Kidney epithelial cell (primary cell): ENCODE data around the gene SLC38A3. TPM values are rescaled to one million over a fixed set of nuclear protein-coding genes. Genes with fewer than 3 reads are reported as not detected.
"Not testable (repeated sequence)": the region's sequence is repeated elsewhere in the genome, so short reads cannot be mapped to it uniquely, and the experiment has no call there.

Experiments used
- DNase-seq: peaks from one replicate; pipeline ENCODE4 v3.0.0-alpha.2; 2010; ENCODE audit warnings: low read depth
- H3K27me3 ChIP-seq: 2 replicates; pipeline ENCODE4 v1.6.0; 2011; ENCODE audit warnings: low read length; ENCODE audit not compliant: control insufficient read depth, insufficient read depth
- H3K36me3 ChIP-seq: 2 replicates; pipeline ENCODE4 v1.5.1; 2011; ENCODE audit warnings: low read length; ENCODE audit not compliant: control insufficient read depth, insufficient read depth
- H3K4me3 ChIP-seq: 2 replicates; pipeline ENCODE4 v1.5.1; 2011; ENCODE audit warnings: low read depth, mild to moderate bottlenecking, control low read depth, low read length
- CTCF ChIP-seq: IDR thresholded peaks from 2 replicates; pipeline ENCODE4 v1.5.1; 2011; ENCODE audit warnings: mild to moderate bottlenecking, moderate library complexity, low read length, control low read depth, inconsistent platforms; ENCODE audit not compliant: insufficient read depth, poor library complexity, severe bottlenecking
- total RNA-seq: library from RNA; depleted of rRNA; stranded (reverse); fragments of >200 nt; gene quantifications from 2 replicates; pipeline ENCODE4 v1.2.3, GENCODE V29; 2015

Gene SLC38A3
- total RNA-seq, 1 donor from 2014 or later: 0.13 TPM

GRCh38 chr3:50241713-50242380, 36.8 kb downstream of the SLC38A3 start:
- Histone ChIP-seq H3K27me3 (no peaks in the 10 kb centered on the region), H3K36me3 (peaks cover 2% of the 10 kb centered on the region), H3K4me3 (no peak overlapping the region)
- DNase-seq: no peak
- no peak for TF ChIP-seq CTCF

GRCh38 chr3:50242381-50242770, 37.3 kb downstream of the SLC38A3 start:
- peaks cover 2% of the 10 kb centered on the region for H3K36me3 ChIP-seq
- no peaks in the 10 kb centered on the region for H3K27me3 ChIP-seq
- H3K4me3 ChIP-seq: no peak overlapping the region
- no peak for TF ChIP-seq CTCF
- no peak for DNase-seq

GRCh38 chr3:50242851-50243542, 37.9 kb downstream of the SLC38A3 start:
- TF ChIP-seq CTCF: no peak
- no peak for DNase-seq

GRCh38 chr3:50243543-50243895, 38.4 kb downstream of the SLC38A3 start:
- TF ChIP-seq CTCF: no peak
- Histone ChIP-seq H3K36me3 (peaks cover 2% of the 10 kb centered on the region), H3K27me3 (no peaks in the 10 kb centered on the region), H3K4me3 (no peak overlapping the region)
- no peak for DNase-seq

More at GRCh38 chr3:50242851-50243542, 37.9 kb downstream of the SLC38A3 start:
- Histone ChIP-seq H3K27me3 (no peaks in the 10 kb centered on the region), H3K4me3 (no peak overlapping the region), H3K36me3 (peaks cover 2% of the 10 kb centered on the region)

- H3K36me3 ChIP-seq, H3K4me3 ChIP-seq: not testable (repeated sequence)
These were observed 39.7 kb downstream of the SLC38A3 start for GRCh38 chr3:50244813-50245212.

GRCh38 chr3:50245251-50245745, 40.2 kb downstream of the SLC38A3 start:
- peaks cover 4% of the 10 kb centered on the region for H3K36me3 ChIP-seq
- H3K4me3 ChIP-seq: no peak overlapping the region
- TF ChIP-seq CTCF: no peak
- no peak for DNase-seq
- no peaks in the 10 kb centered on the region for H3K27me3 ChIP-seq

More at GRCh38 chr3:50244813-50245212, 39.7 kb downstream of the SLC38A3 start:
- not testable (repeated sequence) for H3K27me3 ChIP-seq, DNase-seq
